ENCODE data around the gene ESR1.
A peak's percentile ranks its signal among the peaks of the same experiment; 100 is the strongest.
"Not testable (repeated sequence)": the region's sequence is repeated elsewhere in the genome, so short reads cannot be mapped to it uniquely, and the experiment has no call there.

ESR1 gene

DNA sequence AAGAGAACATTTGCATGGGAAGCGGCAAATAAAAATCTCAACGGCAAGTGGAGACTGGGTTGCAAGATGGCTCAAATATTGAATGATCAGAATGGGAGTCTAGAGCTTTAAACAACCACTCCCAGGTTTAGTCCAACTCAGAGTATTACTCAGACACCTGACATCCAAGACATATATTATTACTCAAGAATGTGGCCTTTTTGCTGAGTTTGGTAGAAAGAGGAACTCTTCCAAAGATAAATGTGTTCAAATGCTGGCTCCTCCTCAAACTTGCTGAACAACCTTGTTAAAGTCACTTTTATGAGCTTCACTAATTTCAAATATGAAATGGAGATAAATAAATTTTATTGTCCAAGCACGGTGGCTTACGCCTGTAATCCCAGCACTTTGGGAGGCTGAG, 77.8 kb downstream of the ESR1 start:
- FAIRE-seq (no peak), DNase-seq (ENCODE audit: insufficient read length, low spot score) (no peak)

DNA sequence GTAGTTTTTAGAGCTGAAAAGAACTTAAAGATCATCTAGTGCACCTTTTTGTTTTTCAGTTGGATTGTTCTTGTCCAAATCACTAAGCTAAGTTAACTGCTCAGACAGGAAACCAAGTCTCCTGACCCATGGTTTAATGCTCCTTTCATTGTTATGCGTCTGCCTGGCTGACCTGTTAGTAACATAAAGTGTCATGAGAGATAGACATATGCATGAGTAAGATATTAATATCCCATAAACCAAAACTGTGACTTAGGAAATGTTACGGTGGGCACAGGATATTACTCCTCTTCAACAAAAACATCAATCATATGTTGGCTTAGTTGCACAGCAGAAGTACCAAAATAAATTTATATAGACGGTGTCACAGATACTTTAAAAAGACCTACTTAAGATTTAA, 84.0 kb downstream of the ESR1 start:
- DNase-seq (ENCODE audit: insufficient read length, low spot score) (no peak), FAIRE-seq (no peak)

DNA sequence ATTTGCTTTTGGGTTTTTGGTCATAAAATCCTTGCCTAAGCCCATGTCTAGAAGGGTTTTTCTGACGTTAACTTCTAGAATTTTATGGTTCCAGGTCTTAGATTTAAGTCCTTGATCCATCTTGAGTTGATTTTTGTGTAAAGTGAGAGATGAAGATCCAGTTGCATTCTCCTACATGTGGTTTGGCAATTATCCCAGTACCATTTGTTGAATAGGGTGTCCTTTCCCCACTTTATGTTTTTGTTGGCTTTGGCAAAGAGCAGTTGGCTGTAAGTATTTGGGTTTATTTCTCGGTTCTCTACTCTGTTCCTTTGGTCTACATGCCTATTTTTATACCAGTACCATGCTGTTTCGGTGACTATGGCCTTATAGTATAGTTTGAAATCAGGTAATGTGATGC, 86.9 kb downstream of the ESR1 start:
- DNase-seq (ENCODE audit: insufficient read length, low spot score); FAIRE-seq: not testable (repeated sequence)

DNA sequence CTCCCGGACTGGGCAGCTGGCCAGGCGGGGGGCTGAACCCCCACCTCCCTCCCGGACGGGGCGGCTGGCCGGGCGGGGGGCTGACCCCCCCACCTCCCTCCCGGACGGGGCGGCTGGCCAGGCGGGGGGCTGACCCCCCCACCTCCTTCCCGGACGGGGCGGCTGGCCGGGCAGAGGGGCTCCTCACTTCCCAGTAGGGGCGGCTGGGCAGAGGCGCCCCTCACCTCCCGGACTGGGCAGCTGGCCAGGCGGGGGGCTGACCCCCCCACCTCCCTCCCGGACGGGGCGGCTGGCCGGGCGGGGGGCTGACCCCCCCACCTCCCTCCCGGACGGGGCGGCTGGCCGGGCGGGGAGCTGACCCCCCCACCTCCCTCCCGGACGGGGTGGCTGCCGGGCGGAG, 91.7 kb downstream of the ESR1 start:
- not testable (repeated sequence) for DNase-seq (ENCODE audit: insufficient read length, low spot score); FAIRE-seq

DNA sequence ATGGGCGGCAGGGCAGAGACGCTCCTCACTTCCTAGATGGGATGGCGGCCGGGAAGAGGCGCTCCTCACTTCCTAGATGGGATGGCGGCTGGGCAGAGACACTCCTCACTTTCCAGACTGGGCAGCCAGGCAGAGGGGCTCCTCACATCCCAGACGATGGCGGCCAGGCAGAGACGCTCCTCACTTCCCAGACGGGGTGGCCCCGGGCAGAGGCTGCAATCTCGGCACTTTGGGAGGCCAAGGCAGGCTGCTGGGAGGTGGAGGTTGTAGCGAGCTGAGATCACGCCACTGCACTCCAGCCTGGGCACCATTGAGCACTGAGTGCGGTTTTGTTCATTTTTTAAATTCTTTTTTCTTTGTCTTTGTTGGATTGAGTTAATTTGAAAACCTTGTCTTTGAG, 92.3 kb downstream of the ESR1 start:
- DNase-seq (ENCODE audit: insufficient read length, low spot score); FAIRE-seq: not testable (repeated sequence)

DNA sequence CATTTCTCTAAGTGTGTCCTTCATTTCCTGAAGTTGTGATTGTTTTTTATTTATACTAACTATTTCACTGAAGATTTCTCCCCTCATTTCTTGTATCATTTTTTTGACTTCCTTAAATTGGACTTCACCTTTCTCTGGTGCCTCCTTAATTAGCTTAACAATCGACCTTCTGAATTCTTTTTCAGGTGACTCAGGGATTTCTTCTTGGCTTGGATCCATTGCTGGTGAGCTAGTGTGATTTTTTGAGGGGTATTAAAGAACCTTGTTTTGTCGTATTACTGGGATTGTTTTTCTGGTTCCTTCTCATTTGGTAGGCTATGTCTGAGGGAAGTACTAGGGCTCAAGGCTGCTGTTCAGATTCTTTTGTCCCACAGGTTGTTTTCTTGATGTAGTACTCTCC, 92.8 kb downstream of the ESR1 start:
- DNase-seq (ENCODE audit: insufficient read length, low spot score) (no peak), FAIRE-seq (no peak)

DNA sequence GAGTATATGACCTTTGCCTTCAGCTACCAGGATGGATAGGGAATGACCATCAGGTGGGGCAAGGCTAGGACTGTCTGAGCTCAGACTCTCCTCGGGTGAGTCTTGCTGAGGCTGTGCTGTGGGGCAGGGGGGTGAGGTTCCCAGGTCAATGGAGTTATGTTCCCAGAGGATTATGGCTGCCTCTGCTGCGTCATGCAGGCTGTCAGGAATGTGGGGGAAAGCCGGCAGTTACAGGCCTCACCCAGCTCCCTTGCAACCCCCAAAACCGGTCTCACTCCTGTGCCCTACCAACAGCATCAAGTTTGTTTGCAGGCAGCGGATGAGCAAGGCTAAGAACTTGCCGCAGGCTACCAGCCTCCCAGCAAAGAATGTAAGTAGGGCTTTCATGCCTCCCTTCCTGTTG, 93.5 kb downstream of the ESR1 start:
- FAIRE-seq (no peak), DNase-seq (ENCODE audit: insufficient read length, low spot score) (no peak)

DNA sequence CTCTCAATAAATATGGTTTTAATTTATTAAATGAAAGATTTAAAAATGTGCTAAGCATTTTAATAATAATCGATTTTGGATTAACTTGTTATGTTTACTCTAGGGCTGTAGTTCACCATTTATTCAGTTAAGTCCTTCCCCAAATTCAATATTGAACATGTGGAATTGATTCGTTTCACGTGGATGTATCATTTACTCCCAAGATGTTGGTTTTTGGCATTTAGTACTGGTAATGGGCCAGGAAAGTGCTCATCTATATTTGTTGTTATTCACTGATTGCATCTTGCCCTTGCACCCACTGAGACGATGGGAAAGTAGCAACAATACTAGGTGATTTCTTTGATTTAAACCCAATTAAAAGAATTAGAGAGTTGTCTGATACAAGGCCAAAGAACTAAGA, 97.1 kb downstream of the ESR1 start:
- FAIRE-seq (no peak), DNase-seq (ENCODE audit: insufficient read length, low spot score) (no peak)

DNA sequence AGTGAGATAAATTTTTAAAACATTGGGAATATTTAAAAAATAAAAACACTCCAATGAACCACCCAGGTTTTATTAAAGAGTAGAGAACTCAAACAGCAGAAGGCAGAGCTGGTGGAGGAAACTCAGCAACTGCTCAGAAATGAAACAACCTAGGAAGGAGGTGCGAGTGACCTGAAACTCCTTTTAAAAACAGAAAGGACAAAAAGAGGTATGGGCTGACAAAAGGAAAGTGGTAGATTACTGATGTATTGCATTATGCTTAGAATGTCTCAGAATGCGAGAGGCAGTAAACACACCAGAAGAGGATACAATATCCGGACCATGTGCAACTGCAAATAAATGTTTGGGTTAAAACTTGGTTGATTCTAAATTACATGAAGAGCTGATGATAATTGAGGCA, 97.6 kb downstream of the ESR1 start:
- no peak for DNase-seq (ENCODE audit: insufficient read length, low spot score)
- no peak for FAIRE-seq

DNA sequence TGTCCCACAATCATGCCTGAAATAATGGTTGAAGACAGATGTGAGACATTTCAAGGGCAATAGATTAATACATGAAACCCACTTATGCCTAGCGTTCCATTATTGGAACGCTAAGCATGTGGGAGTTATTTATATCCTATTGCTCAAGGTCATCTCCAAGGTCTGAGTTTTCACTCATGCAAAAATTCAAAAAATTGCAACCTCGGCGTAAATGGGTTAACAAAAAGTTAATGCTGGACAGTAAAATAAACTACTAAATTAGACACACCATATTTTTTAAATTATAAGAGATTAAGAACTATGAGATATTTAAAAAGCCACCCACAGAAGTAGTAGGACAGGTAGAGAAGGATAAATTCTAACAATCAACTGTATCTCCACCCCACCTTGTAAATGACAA, 98.4 kb downstream of the ESR1 start:
- DNase-seq (ENCODE audit: insufficient read length, low spot score) (no peak), FAIRE-seq (no peak)

DNA sequence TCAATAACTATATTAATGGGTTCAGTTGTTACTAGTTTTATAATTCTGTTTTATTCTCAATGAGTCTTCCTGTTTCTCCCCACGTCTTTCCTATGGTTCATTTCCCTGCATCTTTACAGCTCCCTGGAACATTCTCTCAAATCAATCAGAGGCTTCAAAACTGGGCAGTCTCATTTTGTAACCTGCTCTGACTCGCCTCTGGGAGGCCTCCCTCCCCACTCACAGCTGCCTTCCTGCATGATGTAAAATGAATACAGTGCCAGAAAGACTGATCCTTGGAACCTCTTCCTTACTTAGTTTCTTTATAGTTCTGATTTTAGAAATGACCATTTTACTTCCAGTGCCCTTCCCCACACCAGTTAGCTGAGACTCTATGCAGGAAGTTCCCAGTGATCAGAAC, 103.9 kb downstream of the ESR1 start:
- DNase-seq (ENCODE audit: insufficient read length, low spot score): no peak
- no peak for FAIRE-seq

DNA sequence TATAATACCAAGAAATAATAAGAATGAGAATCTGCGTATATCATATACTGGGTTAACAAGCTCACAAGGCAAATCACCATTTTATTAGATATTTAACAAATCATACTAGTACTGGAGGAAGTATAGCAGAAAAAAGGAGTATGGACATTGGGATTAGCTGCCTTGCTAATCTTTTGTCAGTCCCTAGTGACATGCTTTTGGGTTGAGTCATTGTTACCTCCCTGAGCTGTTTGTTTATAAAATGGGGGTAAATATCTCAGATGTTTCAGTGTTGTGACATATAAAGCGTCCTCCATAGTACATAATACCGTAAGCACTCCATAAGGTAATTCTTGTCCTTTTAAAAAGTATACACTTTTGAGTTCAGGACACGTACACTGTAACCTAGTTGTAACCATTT, 107.0 kb downstream of the ESR1 start:
- DNase-seq (ENCODE audit: insufficient read length, low spot score): peak; percentile 7
- no peak for FAIRE-seq

DNA sequence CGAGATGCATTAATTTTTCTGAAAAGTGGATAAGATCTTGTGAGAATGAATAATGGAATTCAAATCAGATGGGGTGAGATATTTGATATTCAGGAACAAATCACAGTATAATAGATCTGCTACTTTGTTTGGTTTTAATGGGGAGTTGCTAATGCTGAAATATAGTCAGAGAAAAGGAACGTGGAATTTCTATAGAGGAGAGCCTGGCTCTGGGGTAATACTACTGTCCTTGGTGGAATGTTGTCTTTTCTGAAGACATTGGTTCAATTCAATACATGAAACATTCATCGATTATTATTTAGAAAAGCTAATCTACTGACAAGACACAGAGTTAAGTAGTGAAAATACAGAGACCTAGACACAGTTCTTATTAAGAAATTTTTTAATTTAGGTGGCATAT, 108.6 kb downstream of the ESR1 start:
- FAIRE-seq (no peak), DNase-seq (ENCODE audit: insufficient read length, low spot score) (no peak)

DNA sequence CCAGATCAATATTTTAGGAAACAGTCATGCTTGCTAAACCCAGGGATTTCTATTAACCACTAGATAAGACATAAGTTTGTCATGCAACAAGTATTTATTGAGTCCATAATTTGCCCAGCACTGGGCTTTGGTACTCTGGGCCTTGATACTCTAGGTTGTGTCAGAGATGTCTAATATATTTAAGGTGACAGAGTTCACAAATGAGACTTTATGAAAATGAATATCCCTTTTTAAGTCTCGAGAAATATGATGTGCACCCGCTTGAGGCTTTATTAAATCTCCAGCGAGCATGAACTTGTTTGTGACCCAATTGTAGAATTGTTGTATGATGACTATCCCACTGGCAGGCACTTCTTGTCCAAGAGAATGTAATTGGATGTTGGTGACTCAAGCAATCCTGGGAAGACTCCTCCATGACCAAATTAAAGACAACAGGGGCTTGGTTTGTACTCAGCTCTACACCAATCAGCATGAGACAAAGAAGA, 109.2 kb downstream of the ESR1 start:
- peak; percentile 27 for DNase-seq (ENCODE audit: insufficient read length, low spot score)
- FAIRE-seq: no peak

DNA sequence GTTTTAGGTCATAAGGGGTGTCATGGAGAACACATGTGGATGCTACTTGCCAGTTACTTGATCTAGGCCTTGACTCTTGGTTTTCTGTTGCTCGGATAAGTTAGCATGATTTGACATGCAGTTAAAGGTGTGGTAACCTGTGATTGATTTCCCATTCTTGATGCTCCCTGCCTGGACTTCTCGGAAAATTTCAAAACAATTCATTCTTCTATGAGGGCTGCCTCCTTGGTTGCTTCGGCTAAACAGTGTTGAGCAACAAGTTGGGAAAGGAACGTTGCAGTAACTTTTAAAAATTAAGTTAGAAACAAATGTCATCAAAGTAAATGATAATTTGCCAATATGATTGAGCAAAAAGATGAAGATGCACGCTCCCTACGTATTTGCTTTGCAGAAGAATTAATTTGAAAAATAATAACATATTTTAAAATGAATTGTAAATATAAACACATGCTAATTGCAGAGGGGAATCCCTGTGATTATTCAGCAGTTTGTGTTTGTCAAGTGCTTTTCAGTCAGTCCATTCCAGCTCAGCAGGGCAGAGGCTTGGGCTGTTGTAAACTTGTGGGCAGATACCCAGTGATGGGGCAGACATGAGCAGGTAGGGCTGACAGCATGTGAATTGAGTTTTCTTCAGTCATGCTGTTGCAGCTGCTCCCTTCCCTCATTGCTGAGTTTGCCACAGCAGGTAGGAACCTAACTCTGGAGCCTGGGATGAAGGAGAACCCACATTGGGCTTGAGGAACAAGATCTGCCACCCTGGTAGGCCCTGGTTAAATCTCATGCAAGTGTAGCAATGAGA, 110.2 kb downstream of the ESR1 start:
- no peak for DNase-seq (ENCODE audit: insufficient read length, low spot score)
- no peak for FAIRE-seq

DNA sequence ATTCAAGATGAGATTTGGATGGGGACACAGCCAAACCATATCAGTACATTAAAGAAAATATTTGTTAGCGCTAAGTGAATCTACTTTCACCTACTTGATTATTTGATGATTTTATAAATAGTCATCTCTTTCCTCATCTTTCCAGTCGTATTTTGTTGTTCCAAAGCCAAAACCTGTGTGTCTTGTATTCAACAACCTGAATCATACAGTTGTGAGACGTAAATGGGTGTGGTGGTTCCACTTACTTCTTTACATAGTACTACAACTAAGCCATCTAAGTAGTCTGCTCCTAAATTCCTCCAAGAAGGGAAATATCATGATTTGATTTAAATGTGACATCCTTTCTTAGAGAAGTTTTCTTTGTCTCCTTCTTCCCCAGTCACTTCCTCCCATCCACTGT, 132.8 kb downstream of the ESR1 start:
- no peak for DNase-seq (ENCODE audit: insufficient read length, low spot score)
- FAIRE-seq: no peak

DNA sequence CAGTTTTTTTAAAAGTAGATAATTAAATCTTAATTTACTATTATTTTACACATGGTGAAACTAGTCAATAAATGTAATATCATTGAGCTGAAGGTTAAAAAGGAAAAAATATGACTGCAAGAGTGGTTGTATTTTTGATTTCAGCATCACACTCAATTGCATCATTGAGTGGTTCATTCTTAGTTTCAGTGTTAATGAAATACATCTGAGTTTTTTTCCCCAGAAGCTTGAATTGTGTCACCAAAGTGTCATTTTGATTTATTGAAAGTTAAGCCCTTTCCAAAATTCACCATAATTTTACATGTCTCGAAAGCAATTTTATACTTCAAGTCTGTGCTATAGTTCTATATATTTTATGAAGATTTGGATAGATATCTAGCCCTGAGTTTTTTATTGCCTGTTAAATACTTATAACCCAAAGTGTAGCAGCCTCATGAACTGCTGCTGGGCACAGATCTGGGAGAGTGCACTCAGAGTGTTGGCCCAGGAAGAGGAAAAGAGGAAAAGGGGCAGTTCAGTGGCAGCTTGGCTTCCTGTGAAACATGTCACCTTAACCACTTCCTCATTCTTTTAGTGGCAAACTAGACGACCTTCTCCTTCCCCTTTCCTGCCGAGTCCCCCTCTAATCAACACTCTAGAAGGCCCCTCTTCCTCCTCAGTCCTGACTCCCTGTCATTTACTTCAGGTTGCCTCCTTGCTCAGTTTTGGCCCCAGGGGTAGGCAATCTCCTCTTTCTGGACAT, 140.7 kb downstream of the ESR1 start:
- FAIRE-seq (no peak), DNase-seq (ENCODE audit: insufficient read length, low spot score) (no peak)

DNA sequence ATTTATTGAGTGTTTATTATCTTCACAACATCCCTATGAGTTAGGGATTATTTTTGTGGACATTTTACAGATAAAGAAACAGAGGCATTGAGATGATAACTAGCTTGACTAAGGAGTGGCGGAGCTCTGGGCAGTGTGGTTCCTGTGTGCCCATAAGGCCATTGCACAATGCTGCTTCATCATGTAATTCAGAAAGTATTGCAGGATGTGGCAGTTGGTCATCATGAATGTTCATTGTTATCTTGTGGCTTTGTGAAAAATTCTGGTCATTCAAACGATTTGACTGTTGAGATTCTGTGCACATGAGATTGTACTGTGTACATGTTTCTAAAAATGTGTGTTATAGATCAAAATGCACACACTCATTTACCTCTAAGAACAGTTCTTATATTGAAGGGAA, 150.8 kb downstream of the ESR1 start:
- DNase-seq (ENCODE audit: insufficient read length, low spot score) (peak; percentile 18), FAIRE-seq (no peak)

DNA sequence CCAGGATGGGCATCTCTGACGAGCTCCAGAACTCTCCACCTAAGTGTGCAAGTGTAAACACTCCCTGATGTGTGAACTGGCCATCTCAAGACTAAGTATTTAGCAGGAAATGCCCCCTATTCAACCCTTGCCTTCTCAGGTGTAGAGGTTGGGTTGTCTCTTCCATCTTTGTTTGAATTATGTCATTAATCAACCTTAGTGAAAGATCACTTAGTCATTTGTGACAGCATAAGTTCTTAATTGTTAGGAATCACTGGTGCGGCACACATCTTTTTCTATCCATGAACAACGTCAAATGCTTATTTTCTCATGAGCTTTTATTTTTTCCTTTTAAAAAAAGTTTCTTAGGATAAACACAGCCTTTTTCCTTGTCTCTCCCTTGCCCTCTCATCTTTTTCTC, 151.6 kb downstream of the ESR1 start:
- FAIRE-seq (no peak), DNase-seq (ENCODE audit: insufficient read length, low spot score) (no peak)

DNA sequence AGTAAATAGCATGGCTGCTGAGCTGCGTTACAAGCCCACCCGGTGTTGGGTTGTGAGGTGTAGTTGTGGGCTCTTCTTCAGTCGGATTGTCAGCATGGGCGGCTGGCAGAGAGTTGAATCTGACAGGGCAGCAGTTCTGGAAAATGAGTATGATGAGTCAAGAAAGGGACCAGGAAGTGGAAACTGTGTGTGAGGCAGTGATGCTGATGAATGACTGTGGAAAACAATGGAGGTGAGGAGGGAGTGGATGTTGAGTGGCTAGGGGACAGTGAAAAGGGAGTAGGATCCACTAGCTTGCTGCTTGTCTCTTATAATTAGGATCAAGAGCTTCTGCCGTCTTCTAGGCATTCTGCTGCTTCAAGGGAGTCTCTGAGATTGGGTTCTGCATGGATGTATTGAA, 154.3 kb downstream of the ESR1 start:
- no peak for DNase-seq (ENCODE audit: insufficient read length, low spot score)
- FAIRE-seq: no peak

DNA sequence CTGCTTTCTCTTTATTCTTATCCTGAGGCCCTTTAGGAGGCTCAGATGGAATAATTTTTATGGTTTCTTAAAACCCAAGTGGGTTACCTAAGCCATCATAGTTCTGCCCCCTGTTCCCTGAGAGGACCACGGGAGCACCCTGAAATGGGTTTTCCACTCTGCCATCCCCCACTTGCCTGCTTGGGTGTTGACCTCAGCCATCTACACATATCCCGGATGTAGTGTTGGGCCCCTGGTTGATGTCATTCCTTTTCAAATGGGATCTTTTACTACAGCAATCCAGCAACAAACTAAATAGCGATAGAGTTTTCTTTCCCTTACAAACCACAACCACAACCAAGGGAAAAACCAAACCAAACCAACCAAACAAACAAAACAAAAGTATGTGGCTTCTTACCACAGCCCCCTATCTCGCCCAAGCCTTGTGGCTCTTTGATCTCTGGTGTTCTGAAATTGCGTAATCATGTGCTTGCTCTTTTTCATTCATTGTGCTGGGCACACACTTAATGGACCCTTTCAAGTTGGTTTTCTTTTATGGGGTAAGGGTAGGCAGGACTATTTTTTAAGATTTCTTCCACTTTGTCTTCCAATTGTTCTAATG, 154.9 kb downstream of the ESR1 start:
- DNase-seq (ENCODE audit: insufficient read length, low spot score) (no peak), FAIRE-seq (no peak)

DNA sequence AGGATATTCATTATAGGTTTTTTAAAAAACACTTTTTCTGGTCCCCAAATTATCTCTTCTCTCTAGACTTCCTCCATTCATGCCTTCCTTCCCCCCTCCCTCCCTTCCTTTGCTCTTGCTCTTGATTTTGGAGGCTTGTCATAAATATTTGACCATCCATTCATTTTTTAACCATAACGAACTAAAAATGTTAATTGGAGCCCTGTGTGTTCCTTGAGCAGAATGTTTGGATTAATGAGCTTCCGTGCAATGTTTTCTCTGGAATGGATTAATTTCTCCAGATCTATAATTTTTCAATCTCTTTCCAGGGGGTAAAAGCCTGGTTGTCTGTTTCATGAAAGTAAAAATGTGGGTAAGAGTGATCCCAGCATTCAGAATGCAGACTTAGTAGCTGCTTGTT, 155.5 kb downstream of the ESR1 start:
- FAIRE-seq: no peak

More for the DNA sequence above, 155.5 kb downstream of the ESR1 start:
- DNase-seq (ENCODE audit: insufficient read length, low spot score): no peak
